Peyer's patch (tissue), 4 donors: ENCODE measurements around the gene PAOX. TPM values are rescaled to one million over a fixed set of nuclear protein-coding genes. Genes with fewer than 3 reads are reported as not detected.
"Not testable (repeated sequence)": the region's sequence is repeated elsewhere in the genome, so short reads cannot be mapped to it uniquely, and the experiment has no call there.

Experiments
- DNase-seq, 3 donors: peaks; one replicate each; pipeline ENCODE4 v3.0.0-alpha.2; 2017 to 2019
- H3K27ac ChIP-seq, 4 donors: fragments of 200-600 bp; sonication (generic); one replicate each; pipeline ENCODE4 v1.5.1; 2016 to 2019
- H3K27me3 ChIP-seq, 2 donors: fragments of 200-600 bp; sonication (generic); one replicate each; pipeline ENCODE4 v1.5.1; 2019
- H3K36me3 ChIP-seq, 3 donors: fragments of 200-600 bp; sonication (generic); one replicate each; pipeline ENCODE4 v1.5.1; 2016 to 2019
- H3K4me1 ChIP-seq, 4 donors: fragments of 200-600 bp; sonication (generic); one replicate each; pipeline ENCODE4 v1.5.1; 2016 to 2019
- H3K4me3 ChIP-seq, 4 donors: fragments of 200-600 bp; sonication (generic); 1 replicate in 3 of 4; 2 replicates in 1 of 4; pipeline ENCODE4 v1.5.1; 2016 to 2019; ENCODE audit warnings: mild to moderate bottlenecking in 1 of 4
- H3K9me3 ChIP-seq, 4 donors: fragments of 200-600 bp; sonication (generic); one replicate each; pipeline ENCODE4 v1.5.1; 2016 to 2019; ENCODE audit warnings: mild to moderate bottlenecking in 1 of 4
- POLR2A ChIP-seq, 2 donors: fragments of 450-650 bp; IDR thresholded peaks; one replicate each; pipeline ENCODE4 v1.5.1; 2017; ENCODE audit warnings: antibody characterized with exemption in 2 of 2, mild to moderate bottlenecking in 2 of 2, moderate library complexity in 2 of 2
- total RNA-seq, 4 donors: library from RNA; depleted of rRNA; stranded (reverse); fragments of >200 nt; gene quantifications; one replicate each; pipeline ENCODE4 v1.1.0, GENCODE V29; 2016
- TF ChIP-seq, protein P1 (sequence below), 6 experiments: fragments of 450-650 bp in 4 of 6; fragments of 200-600 bp in 2 of 6; sonication (generic) in 1 of 6; IDR thresholded peaks; one replicate each; pipeline ENCODE4 v1.5.1; 2017 to 2019; ENCODE audit warnings: antibody characterized with exemption in 6 of 6, mild to moderate bottlenecking in 3 of 6, moderate library complexity in 1 of 6

The PAOX gene
- total RNA-seq, 4 donors from 2014 or later, result 19.8 to 53.7 (median 36.9) TPM

DNA sequence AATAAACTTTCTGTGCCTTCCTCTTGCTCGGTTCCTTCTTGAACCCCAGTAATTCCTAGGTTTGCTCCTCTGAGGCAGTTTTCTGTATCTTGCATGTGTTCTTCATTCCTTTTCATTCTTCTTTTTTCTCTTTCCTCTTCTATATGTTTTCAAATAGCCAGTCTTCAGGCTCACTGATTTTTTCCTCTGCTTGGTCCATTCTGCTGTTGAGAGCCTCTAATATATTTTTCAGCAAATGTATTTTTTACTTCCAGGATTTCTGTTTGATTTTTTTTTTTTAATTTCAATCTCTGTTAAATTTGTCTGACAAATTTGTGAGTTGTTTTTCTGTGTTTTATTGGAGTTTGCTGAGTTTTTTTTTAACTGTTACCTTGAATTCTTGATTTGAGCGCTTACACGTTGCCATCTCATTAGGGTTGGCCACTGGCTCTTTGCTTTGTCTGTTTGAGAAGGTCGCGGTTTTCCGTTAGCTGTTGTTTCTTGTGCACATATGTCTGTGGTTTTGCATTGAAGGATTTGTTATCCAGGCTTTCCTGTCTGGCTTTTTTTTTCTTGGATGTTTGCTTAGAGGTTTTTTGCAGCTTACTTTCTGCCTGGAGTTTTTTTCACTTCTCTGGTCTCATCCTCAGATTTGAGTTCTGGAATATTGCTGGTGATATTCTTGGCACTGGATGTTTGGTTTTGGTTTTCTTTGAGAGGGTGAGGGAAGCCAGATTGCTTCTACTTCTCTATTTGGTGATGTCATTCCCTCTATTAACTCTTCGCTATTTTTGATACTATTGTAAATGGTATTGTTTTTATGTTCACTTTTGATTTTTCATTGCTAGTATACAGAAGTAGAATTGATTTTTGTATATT is 32.7 kb downstream of the PAOX start:
- no peak for DNase-seq
- Histone ChIP-seq H3K27ac (no peak overlapping the region), H3K4me3 (no peak overlapping the region), H3K27me3 (no peaks in the 10 kb centered on the region), H3K9me3 (peaks cover 0 to 3% (median 0%) of the 10 kb centered on the region in 4 donors), H3K4me1 (no peaks in the 10 kb centered on the region), H3K36me3 (peaks cover 0 to 71% (median 0%) of the 10 kb centered on the region in 3 donors)
- TF ChIP-seq, protein P1, sequence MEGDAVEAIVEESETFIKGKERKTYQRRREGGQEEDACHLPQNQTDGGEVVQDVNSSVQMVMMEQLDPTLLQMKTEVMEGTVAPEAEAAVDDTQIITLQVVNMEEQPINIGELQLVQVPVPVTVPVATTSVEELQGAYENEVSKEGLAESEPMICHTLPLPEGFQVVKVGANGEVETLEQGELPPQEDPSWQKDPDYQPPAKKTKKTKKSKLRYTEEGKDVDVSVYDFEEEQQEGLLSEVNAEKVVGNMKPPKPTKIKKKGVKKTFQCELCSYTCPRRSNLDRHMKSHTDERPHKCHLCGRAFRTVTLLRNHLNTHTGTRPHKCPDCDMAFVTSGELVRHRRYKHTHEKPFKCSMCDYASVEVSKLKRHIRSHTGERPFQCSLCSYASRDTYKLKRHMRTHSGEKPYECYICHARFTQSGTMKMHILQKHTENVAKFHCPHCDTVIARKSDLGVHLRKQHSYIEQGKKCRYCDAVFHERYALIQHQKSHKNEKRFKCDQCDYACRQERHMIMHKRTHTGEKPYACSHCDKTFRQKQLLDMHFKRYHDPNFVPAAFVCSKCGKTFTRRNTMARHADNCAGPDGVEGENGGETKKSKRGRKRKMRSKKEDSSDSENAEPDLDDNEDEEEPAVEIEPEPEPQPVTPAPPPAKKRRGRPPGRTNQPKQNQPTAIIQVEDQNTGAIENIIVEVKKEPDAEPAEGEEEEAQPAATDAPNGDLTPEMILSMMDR (IDR thresholded peaks at IDR 0.05), result no peak
- no peak for TF ChIP-seq POLR2A (IDR thresholded peaks at IDR 0.05)

DNA sequence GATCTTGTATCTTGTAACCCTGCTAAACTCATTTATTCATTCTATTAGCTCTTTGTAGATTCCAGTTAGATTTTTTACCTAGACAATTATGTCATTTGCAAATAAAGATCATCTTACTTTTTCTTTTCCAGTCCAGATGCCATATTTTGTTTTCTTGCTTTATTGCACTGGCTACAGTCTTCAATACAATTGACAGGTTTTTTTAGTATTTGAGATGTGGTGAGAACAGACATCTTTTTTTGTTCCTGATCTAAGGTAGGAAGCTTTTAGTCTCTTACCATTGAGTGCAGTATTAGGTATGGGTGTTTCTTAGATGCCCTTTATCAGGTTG is 33.3 kb downstream of the PAOX start:
- DNase-seq, result no peak
- Histone ChIP-seq H3K4me1 (no peaks in the 10 kb centered on the region), H3K36me3 (peaks cover 0 to 69% (median 0%) of the 10 kb centered on the region in 3 donors), H3K27me3 (no peaks in the 10 kb centered on the region), H3K9me3 (peaks cover 0 to 3% (median 0%) of the 10 kb centered on the region in 4 donors), H3K27ac (no peak overlapping the region), H3K4me3 (no peak overlapping the region)
- TF ChIP-seq, protein P1 (IDR thresholded peaks at IDR 0.05), result no peak
- TF ChIP-seq POLR2A (IDR thresholded peaks at IDR 0.05), result no peak

GRCh38 chr10:133414401-133414800 is 35.3 kb downstream of the PAOX start:
- H3K4me3 ChIP-seq, H3K27ac ChIP-seq, DNase-seq, H3K27me3 ChIP-seq, H3K9me3 ChIP-seq, H3K4me1 ChIP-seq: not testable (repeated sequence)
- peaks cover 0 to 74% (median 0%) of the 10 kb centered on the region in 3 donors for H3K36me3 ChIP-seq

DNA sequence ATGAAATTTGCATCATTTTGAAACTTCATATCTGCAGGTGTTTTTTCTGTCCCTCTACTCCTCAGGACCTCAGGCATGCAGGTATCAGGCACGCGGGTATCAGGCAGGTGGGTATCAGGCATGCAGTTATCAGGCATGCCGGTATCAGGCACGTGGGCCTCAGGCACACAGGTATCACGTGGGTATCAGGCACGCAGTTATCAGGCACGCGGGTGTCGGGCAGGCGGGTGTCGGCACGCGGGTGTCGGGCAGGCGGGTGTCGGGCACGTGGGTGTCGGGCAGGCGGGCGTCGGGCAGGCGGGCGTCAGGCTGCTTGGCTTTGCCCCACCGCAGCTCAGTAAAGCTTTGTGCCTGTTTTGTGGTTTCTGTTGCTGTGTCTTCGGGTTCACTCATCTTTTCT is 36.7 kb downstream of the PAOX start:
- no peak for TF ChIP-seq POLR2A (IDR thresholded peaks at IDR 0.05)
- TF ChIP-seq, protein P1 (IDR thresholded peaks at IDR 0.05), result no peak
- H3K27ac ChIP-seq, result no peak overlapping the region

DNA sequence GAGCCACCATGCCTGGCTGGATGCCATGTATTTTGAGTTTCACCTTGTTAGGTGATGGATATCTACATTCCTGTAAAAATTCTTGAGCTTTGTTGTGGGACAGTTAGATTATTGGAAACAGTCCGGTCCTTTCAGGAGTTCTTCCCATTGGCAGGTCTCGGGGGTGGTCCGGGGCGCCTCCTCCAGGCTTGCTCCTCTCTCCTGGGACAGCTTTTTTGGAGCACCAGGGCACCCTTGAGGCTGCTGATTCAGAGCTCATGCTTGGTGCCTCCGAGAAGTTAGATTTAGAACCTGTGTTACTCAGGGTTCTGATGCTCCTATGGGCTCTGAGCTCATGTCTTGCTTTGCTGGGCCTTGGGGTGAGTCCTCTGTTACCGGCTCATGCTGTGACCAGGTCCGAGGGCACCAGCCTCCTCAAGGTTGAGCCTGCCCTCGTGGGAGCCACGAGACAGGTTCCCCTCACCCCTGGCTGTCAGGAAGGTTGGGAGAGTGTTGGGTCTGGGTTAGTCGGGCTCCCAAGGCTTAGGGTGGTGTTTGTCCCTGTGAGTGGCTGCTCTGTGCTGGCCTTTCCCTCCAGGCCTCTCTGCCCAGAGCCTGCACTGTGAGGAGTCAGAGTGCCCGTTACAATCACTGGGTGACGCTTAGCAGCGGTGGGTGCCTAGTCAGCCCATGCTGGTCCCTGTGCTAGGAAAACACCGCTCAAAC is 39.4 kb downstream of the PAOX start:
- Histone ChIP-seq H3K27ac (no peak overlapping the region), H3K36me3 (peaks cover 0 to 48% (median 0%) of the 10 kb centered on the region in 3 donors), H3K4me1 (peaks cover 0 to 5% (median 0%) of the 10 kb centered on the region in 4 donors), H3K27me3 (peaks cover 0 to 3% of the 10 kb centered on the region in 2 donors), H3K9me3 (peaks cover 0 to 3% (median 0%) of the 10 kb centered on the region in 4 donors), H3K4me3 (no peak overlapping the region)
- TF ChIP-seq POLR2A (IDR thresholded peaks at IDR 0.05), result no peak
- TF ChIP-seq, protein P1 (IDR thresholded peaks at IDR 0.05), result no peak
- DNase-seq, result no peak

More for the DNA sequence above, 36.7 kb downstream of the PAOX start:
- peaks cover 0 to 74% (median 0%) of the 10 kb centered on the region in 3 donors for H3K36me3 ChIP-seq
- DNase-seq, result peak in 1 of 3 donors; percentile 47
- no peaks in the 10 kb centered on the region for H3K27me3 ChIP-seq
- H3K9me3 ChIP-seq, result peaks cover 0 to 3% (median 0%) of the 10 kb centered on the region in 4 donors
- no peak overlapping the region for H3K4me3 ChIP-seq
- H3K4me1 ChIP-seq, result no peaks in the 10 kb centered on the region
